ENCODE results near the gene USP54.

The USP54 gene

GRCh38 chr10:73493781-73494180 lies 97.4 kb downstream of the USP54 start:
- no peak for DNase-seq
- Histone ChIP-seq H3K36me3 (peaks cover 8 to 13% (median 9%) of the 10 kb centered on the region in 3 donors), H3K9me3 (no peaks in the 10 kb centered on the region), H3K4me1 (peaks cover 0 to 58% (median 34%) of the 10 kb centered on the region in 4 donors), H3K4me3 (peak overlapping the region; percentile 68 to 98), H3K27ac (peak overlapping the region in 1 of 2 donors; percentile 93), H3K27me3 (no peaks in the 10 kb centered on the region)
- intact Hi-C loops (cut with DNase I; ENCODE audit: low total_unique reads) = no loop called here
- TF ChIP-seq CTCF (IDR thresholded peaks at IDR 0.05) = no peak

- no peak for TF ChIP-seq CTCF (IDR thresholded peaks at IDR 0.05)
- Histone ChIP-seq H3K27me3 (no peaks in the 10 kb centered on the region), H3K4me1 (peaks cover 0 to 26% (median 7%) of the 10 kb centered on the region in 4 donors), H3K36me3 (peaks cover 4 to 13% (median 8%) of the 10 kb centered on the region in 3 donors), H3K27ac (no peak overlapping the region), H3K9me3 (no peaks in the 10 kb centered on the region), H3K4me3 (no peak overlapping the region)
- intact Hi-C loops (cut with DNase I; ENCODE audit: low total_unique reads) = no loop called here
- no peak for DNase-seq
Measured at GRCh38 chr10:73486601-73487000, 104.5 kb downstream of the USP54 start.

- intact Hi-C loops (cut with DNase I; ENCODE audit: low total_unique reads) = no loop called here
- Histone ChIP-seq H3K4me1 (peaks cover 0 to 18% (median 3%) of the 10 kb centered on the region in 4 donors), H3K27ac (no peak overlapping the region), H3K4me3 (no peak overlapping the region), H3K36me3 (peaks cover 4 to 13% (median 8%) of the 10 kb centered on the region in 3 donors), H3K9me3 (no peaks in the 10 kb centered on the region), H3K27me3 (no peaks in the 10 kb centered on the region)
- no peak for TF ChIP-seq CTCF (IDR thresholded peaks at IDR 0.05)
- DNase-seq = no peak
Measured at GRCh38 chr10:73485320-73485719, 105.8 kb downstream of the USP54 start.

GRCh38 chr10:73480158-73480557 lies 111.0 kb downstream of the USP54 start:
- DNase-seq = no peak
- Histone ChIP-seq H3K27ac (no peak overlapping the region), H3K4me3 (no peak overlapping the region), H3K4me1 (peaks cover 0 to 3% (median under 1%) of the 10 kb centered on the region in 4 donors), H3K27me3 (no peaks in the 10 kb centered on the region), H3K36me3 (peaks cover 24 to 46% (median 35%) of the 10 kb centered on the region in 3 donors), H3K9me3 (no peaks in the 10 kb centered on the region)
- intact Hi-C loops (cut with DNase I; ENCODE audit: low total_unique reads) = no loop called here
- no peak for TF ChIP-seq CTCF (IDR thresholded peaks at IDR 0.05)

GRCh38 chr10:73478636-73479035 lies 112.5 kb downstream of the USP54 start:
- Histone ChIP-seq H3K4me3 (no peak overlapping the region), H3K27ac (no peak overlapping the region), H3K36me3 (peaks cover 38 to 60% (median 48%) of the 10 kb centered on the region in 3 donors), H3K4me1 (no peaks in the 10 kb centered on the region), H3K9me3 (no peaks in the 10 kb centered on the region), H3K27me3 (no peaks in the 10 kb centered on the region)
- DNase-seq = no peak
- intact Hi-C loops (cut with DNase I; ENCODE audit: low total_unique reads) = no loop called here
- TF ChIP-seq CTCF (IDR thresholded peaks at IDR 0.05) = no peak

- Histone ChIP-seq H3K9me3 (no peaks in the 10 kb centered on the region), H3K36me3 (peaks cover 56 to 90% (median 77%) of the 10 kb centered on the region in 3 donors), H3K4me1 (no peaks in the 10 kb centered on the region), H3K27ac (no peak overlapping the region), H3K4me3 (no peak overlapping the region), H3K27me3 (no peaks in the 10 kb centered on the region)
- DNase-seq = no peak
- TF ChIP-seq CTCF (IDR thresholded peaks at IDR 0.05) = no peak
- intact Hi-C loops (cut with DNase I; ENCODE audit: low total_unique reads) = no loop called here
Measured at GRCh38 chr10:73471226-73471625, 119.9 kb downstream of the USP54 start.
